ENCODE data around the gene RPL37.
A peak's percentile ranks its signal among the peaks of the same experiment; 100 is the strongest.
"Not testable (repeated sequence)": the region's sequence is repeated elsewhere in the genome, so short reads cannot be mapped to it uniquely, and the experiment has no call there.

RPL37 gene

GRCh38 chr5:40796487-40796889 is 38.5 kb downstream of the RPL37 start:
- DNase-seq (ENCODE audit: low read depth in 2 of 2) = peak; percentile 80 to 86
- TF ChIP-seq CTCF (IDR thresholded peaks at IDR 0.05; ENCODE audit: low read depth, low read length) = no peak
- peak overlapping the region; percentile 74 to 89 for H3K4me3 ChIP-seq (replicated peaks in 1 of 2; ENCODE audit: low read depth in 2 of 2, low read length in 2 of 2)

- H3K4me3 ChIP-seq (replicated peaks in 1 of 2; ENCODE audit: low read depth in 2 of 2, low read length in 2 of 2); DNase-seq (ENCODE audit: low read depth in 2 of 2): not testable (repeated sequence)
Observed at GRCh38 chr5:40794877-40795276, 40.1 kb downstream of the RPL37 start.

GRCh38 chr5:40794340-40794739 is 40.7 kb downstream of the RPL37 start:
- not testable (repeated sequence) for H3K4me3 ChIP-seq (replicated peaks in 1 of 2; ENCODE audit: low read depth in 2 of 2, low read length in 2 of 2); DNase-seq (ENCODE audit: low read depth in 2 of 2)

GRCh38 chr5:40792691-40793090 is 42.3 kb downstream of the RPL37 start:
- H3K4me3 ChIP-seq (replicated peaks in 1 of 2; ENCODE audit: low read depth in 2 of 2, low read length in 2 of 2); DNase-seq (ENCODE audit: low read depth in 2 of 2): not testable (repeated sequence)

GRCh38 chr5:40791715-40792139 is 43.3 kb downstream of the RPL37 start:
- peak overlapping the region in 1 of 2 donors; percentile 1 for H3K4me3 ChIP-seq (replicated peaks in 1 of 2; ENCODE audit: low read depth in 2 of 2, low read length in 2 of 2)
- TF ChIP-seq CTCF (IDR thresholded peaks at IDR 0.05; ENCODE audit: low read depth, low read length) = no peak
- peak in 1 of 2 donors; percentile 56 for DNase-seq (ENCODE audit: low read depth in 2 of 2)

- peak in 1 of 2 donors; percentile 72 for DNase-seq (ENCODE audit: low read depth in 2 of 2)
- H3K4me3 ChIP-seq (replicated peaks in 1 of 2; ENCODE audit: low read depth in 2 of 2, low read length in 2 of 2) = peak overlapping the region in 1 of 2 donors; percentile 1
- TF ChIP-seq CTCF (IDR thresholded peaks at IDR 0.05; ENCODE audit: low read depth, low read length) = no peak
Observed at GRCh38 chr5:40790947-40791593, 44.0 kb downstream of the RPL37 start.

- not testable (repeated sequence) for DNase-seq (ENCODE audit: low read depth in 2 of 2)
Observed at GRCh38 chr5:40788941-40789340, 46.1 kb downstream of the RPL37 start.

GRCh38 chr5:40787986-40788385 is 47.0 kb downstream of the RPL37 start:
- no peak for TF ChIP-seq CTCF (IDR thresholded peaks at IDR 0.05; ENCODE audit: low read depth, low read length)
- H3K4me3 ChIP-seq (replicated peaks in 1 of 2; ENCODE audit: low read depth in 2 of 2, low read length in 2 of 2) = no peak overlapping the region
- DNase-seq (ENCODE audit: low read depth in 2 of 2) = no peak

More at GRCh38 chr5:40788941-40789340, 46.1 kb downstream of the RPL37 start:
- H3K4me3 ChIP-seq (replicated peaks in 1 of 2; ENCODE audit: low read depth in 2 of 2, low read length in 2 of 2) = not testable (repeated sequence)

- DNase-seq (ENCODE audit: low read depth in 2 of 2); H3K4me3 ChIP-seq (replicated peaks in 1 of 2; ENCODE audit: low read depth in 2 of 2, low read length in 2 of 2): not testable (repeated sequence)
Observed at GRCh38 chr5:40786664-40787063, 48.4 kb downstream of the RPL37 start.
